ENCODE data around the gene INTS15.

DNA sequence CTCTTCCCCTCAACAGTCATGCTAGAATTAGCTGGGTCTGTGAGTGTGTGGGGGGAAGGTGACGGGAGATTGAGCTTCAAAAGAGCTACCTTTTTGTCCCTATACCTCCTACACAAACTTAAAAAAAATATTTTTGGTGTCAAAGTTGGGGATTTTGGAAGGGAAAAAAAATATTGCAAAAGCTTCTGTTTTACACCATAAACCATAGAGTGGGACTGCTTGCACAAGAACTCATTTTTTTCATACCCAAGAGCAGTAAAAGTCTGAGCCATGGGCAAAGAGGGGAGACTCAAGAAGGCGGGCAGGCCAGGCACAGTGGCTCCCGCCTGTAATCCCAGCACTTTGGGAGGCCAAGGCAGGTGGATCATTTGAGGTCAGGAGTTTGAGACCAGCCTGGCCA lies 21.9 kb upstream of the INTS15 start:
- TF ChIP-seq TAF1 (IDR thresholded peaks at IDR 0.05; ENCODE audit: low read depth, low read length) (no peak), POLR2AphosphoS5 (IDR thresholded peaks at IDR 0.05; ENCODE audit: low read depth, low read length) (no peak), POLR2A (IDR thresholded peaks at IDR 0.05; ENCODE audit: low read depth, low read length) (no peak), SPI1 (IDR thresholded peaks at IDR 0.05; ENCODE audit: low read depth, low read length) (no peak), POU2F2 (IDR thresholded peaks at IDR 0.05; ENCODE audit: low read depth, low read length) (no peak), PAX5 (IDR thresholded peaks at IDR 0.05; ENCODE audit: insufficient read depth, low read length, severe bottlenecking) (no peak)
